Thyroid gland (tissue), 4 donors: ENCODE measurements around the gene PARP14. TPM values are rescaled to one million over a fixed set of nuclear protein-coding genes. Genes with fewer than 3 reads are reported as not detected.
A peak's percentile ranks its signal among the peaks of the same experiment; 100 is the strongest.

Experiments
- DNase-seq, 2 donors: peaks; one replicate each; pipeline ENCODE4 v3.0.0-alpha.2; 2019
- H3K27ac ChIP-seq, 3 donors: fragments of 200-600 bp; sonication (generic); 1 replicate in 2 of 3; 2 replicates in 1 of 3; pipeline ENCODE4 v1.5.1; 2016 to 2019; ENCODE audit warnings: mild to moderate bottlenecking in 1 of 3, moderate library complexity in 1 of 3
- H3K27me3 ChIP-seq: fragments of 200-600 bp; sonication (generic); one replicate; pipeline ENCODE4 v1.5.1; 2019
- H3K36me3 ChIP-seq, 2 donors: fragments of 200-600 bp; sonication (generic); one replicate each; pipeline ENCODE4 v1.5.1; 2016 to 2019
- H3K4me1 ChIP-seq, 2 donors: fragments of 200-600 bp; sonication (generic); one replicate each; pipeline ENCODE4 v1.5.1; 2017 to 2019
- H3K4me3 ChIP-seq, 3 donors: fragments of 200-600 bp; sonication (generic); replicated peaks in 1 of 3; 1 replicate in 2 of 3; 2 replicates in 1 of 3; pipeline ENCODE4 v1.5.1; 2016; ENCODE audit warnings: mild to moderate bottlenecking in 1 of 3
- H3K9me3 ChIP-seq: fragments of 200-600 bp; sonication (generic); one replicate; pipeline ENCODE4 v1.5.1; 2017
- POLR2A ChIP-seq, 2 donors: fragments of 450-650 bp; IDR thresholded peaks; one replicate each; pipeline ENCODE4 v1.6.1; 2017; ENCODE audit warnings: antibody characterized with exemption in 2 of 2, mild to moderate bottlenecking in 2 of 2, moderate library complexity in 1 of 2
- WGBS, 2 donors: methylation state at CpG; one replicate each; pipeline ENCODE4 v1.1.5; 2017; 5-methylcytosine and 5-hydroxymethylcytosine counted together
- intact Hi-C: fragments of 100-400 bp; cut with DNase I; formaldehyde crosslinking; loops from one replicate; pipeline ENCODE4 v1.15.1; 2023
- total RNA-seq, 4 donors: library from RNA; depleted of rRNA; stranded (reverse); fragments of >200 nt; gene quantifications; one replicate each; pipeline ENCODE4 v1.2.3, GENCODE V29; 2016
- TF ChIP-seq, protein P1 (sequence below), 6 experiments: fragments of 200-600 bp in 3 of 6; fragments of 450-650 bp in 3 of 6; sonication (generic) in 3 of 6; IDR thresholded peaks; one replicate each; pipeline ENCODE4 v1.5.1; 2016 to 2019; ENCODE audit warnings: antibody characterized with exemption in 6 of 6, mild to moderate bottlenecking in 2 of 6, inconsistent platforms in 1 of 6, moderate library complexity in 1 of 6

Gene PARP14, protein sequence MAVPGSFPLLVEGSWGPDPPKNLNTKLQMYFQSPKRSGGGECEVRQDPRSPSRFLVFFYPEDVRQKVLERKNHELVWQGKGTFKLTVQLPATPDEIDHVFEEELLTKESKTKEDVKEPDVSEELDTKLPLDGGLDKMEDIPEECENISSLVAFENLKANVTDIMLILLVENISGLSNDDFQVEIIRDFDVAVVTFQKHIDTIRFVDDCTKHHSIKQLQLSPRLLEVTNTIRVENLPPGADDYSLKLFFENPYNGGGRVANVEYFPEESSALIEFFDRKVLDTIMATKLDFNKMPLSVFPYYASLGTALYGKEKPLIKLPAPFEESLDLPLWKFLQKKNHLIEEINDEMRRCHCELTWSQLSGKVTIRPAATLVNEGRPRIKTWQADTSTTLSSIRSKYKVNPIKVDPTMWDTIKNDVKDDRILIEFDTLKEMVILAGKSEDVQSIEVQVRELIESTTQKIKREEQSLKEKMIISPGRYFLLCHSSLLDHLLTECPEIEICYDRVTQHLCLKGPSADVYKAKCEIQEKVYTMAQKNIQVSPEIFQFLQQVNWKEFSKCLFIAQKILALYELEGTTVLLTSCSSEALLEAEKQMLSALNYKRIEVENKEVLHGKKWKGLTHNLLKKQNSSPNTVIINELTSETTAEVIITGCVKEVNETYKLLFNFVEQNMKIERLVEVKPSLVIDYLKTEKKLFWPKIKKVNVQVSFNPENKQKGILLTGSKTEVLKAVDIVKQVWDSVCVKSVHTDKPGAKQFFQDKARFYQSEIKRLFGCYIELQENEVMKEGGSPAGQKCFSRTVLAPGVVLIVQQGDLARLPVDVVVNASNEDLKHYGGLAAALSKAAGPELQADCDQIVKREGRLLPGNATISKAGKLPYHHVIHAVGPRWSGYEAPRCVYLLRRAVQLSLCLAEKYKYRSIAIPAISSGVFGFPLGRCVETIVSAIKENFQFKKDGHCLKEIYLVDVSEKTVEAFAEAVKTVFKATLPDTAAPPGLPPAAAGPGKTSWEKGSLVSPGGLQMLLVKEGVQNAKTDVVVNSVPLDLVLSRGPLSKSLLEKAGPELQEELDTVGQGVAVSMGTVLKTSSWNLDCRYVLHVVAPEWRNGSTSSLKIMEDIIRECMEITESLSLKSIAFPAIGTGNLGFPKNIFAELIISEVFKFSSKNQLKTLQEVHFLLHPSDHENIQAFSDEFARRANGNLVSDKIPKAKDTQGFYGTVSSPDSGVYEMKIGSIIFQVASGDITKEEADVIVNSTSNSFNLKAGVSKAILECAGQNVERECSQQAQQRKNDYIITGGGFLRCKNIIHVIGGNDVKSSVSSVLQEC (N-terminal part only)
- 100 to 1,000 TPM in 1 of 4 donors, 10 to 100 TPM in 3; 44.5 to 107 (median 69.4) TPM for total RNA-seq

DNA sequence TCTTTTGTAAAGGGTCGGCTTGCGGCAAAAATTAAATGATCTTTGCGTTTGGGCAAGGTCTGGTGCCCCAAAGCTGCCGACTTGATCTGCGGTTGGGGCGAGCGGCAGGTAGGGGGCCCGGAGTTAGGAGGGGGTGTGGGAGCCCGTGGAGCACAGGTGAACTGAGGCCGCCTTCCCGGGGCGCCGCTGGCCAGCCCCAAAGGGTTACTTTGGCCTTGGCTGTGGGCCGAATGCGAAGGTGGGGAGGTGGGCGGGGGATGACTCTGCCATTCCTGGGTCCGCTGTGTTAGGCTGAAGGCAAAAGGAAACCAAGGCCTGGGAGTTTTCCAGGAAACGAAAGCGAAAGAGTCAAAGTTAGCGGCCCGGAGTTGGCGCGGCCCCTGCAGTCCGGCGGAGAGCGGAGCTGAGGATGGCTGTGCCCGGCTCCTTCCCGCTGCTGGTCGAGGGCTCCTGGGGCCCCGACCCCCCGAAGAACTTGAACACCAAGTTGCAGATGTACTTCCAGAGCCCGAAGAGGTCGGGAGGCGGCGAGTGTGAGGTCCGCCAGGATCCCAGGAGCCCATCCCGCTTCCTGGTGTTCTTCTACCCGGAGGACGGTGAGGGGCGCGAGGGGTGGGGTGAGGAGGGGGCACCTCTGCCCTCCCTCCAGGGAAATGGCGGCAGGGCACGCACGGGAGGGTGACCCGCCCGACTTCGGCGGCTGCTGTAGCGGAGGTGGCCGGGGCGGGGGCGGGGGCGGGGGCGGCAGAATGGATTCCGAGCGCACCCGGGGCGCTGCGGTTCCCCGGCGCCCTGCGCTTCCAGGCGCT, at the start of gene PARP14:
Gene PARP14 (plus strand): TSS at position 365 of the 809 bp plus-strand sequence. CDS start 45 bp downstream, at position 410.
- Histone ChIP-seq H3K9me3 (no peaks in the 10 kb centered on the region), H3K4me3 (peak within 1 kb of the TSS; percentile 17 to 88 (median 73)), H3K36me3 (peaks cover 5% of the 10 kb centered on the region in 2 donors), H3K27me3 (no peaks in the 10 kb centered on the region), H3K27ac (peak within 1 kb of the TSS; percentile 95 to 99 (median 98)), H3K4me1 (peaks cover 13 to 31% of the 10 kb centered on the region in 2 donors)
- 0 to 1% methylated on average over 29 to 34 of the region's 63 CpGs for WGBS, 2 donors
- peak in 1 of 2 donors; percentile 67 for TF ChIP-seq POLR2A (IDR thresholded peaks at IDR 0.05)
- TF ChIP-seq, protein P1, sequence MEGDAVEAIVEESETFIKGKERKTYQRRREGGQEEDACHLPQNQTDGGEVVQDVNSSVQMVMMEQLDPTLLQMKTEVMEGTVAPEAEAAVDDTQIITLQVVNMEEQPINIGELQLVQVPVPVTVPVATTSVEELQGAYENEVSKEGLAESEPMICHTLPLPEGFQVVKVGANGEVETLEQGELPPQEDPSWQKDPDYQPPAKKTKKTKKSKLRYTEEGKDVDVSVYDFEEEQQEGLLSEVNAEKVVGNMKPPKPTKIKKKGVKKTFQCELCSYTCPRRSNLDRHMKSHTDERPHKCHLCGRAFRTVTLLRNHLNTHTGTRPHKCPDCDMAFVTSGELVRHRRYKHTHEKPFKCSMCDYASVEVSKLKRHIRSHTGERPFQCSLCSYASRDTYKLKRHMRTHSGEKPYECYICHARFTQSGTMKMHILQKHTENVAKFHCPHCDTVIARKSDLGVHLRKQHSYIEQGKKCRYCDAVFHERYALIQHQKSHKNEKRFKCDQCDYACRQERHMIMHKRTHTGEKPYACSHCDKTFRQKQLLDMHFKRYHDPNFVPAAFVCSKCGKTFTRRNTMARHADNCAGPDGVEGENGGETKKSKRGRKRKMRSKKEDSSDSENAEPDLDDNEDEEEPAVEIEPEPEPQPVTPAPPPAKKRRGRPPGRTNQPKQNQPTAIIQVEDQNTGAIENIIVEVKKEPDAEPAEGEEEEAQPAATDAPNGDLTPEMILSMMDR (IDR thresholded peaks at IDR 0.05), result peak in 4 of 6 experiments; percentile 7 to 29 (median 29)
- DNase-seq, result peak; percentile 73 to 74
- intact Hi-C loops, result loop anchor here (2.0 to 10.0 kb wide), 2 partner anchors 120 to 266 kb away; partner anchors contain the start of gene WDR5B

DNA sequence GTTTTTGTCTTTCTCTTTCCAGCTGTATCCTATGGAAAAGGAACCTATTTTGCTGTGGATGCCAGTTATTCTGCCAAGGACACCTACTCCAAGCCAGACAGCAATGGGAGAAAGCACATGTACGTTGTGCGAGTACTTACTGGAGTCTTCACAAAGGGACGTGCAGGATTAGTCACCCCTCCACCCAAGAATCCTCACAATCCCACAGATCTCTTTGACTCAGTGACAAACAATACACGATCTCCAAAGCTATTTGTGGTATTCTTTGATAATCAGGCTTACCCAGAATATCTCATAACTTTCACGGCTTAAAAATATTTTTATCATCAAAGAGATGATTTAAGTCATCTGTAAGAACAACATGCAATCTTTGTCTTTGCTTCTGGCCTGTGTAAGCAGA, 44.9 kb upstream of the PARP14 start:
- 81 to 85% methylated on average over 5 of the region's 5 CpGs for WGBS, 2 donors
- Histone ChIP-seq H3K36me3 (no peaks in the 10 kb centered on the region), H3K9me3 (no peaks in the 10 kb centered on the region), H3K4me1 (no peaks in the 10 kb centered on the region), H3K27me3 (no peaks in the 10 kb centered on the region), H3K27ac (no peak overlapping the region), H3K4me3 (no peak overlapping the region)
- TF ChIP-seq, protein P1 (IDR thresholded peaks at IDR 0.05), result no peak
- no peak for TF ChIP-seq POLR2A (IDR thresholded peaks at IDR 0.05)
- intact Hi-C loops, result no loop called here
- DNase-seq, result no peak

DNA sequence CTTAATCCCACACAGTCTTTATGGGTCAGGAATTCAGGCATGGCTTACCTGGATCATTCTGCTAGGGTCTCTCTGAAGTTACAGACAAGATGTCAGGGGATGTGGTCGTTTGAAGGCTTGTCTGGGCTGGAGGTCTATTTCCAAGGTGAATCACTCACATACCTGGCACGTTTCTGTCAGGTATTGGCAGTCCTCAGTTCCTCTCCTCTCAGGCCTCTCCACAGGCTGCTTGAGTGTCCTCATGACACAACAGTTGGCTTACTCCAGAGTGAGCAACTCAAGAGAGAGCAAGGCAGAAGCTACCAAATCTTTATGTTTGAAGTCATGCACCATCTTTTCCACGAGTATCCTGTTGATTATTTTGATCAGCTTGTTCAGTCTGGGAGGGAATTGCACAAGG, 43.9 kb upstream of the PARP14 start:
- no peaks in the 10 kb centered on the region for H3K9me3 ChIP-seq
- H3K4me1 ChIP-seq, result no peaks in the 10 kb centered on the region
- no peaks in the 10 kb centered on the region for H3K36me3 ChIP-seq
- H3K27ac ChIP-seq, result no peak overlapping the region
- H3K4me3 ChIP-seq, result no peak overlapping the region
- TF ChIP-seq, protein P1 (IDR thresholded peaks at IDR 0.05), result no peak
- TF ChIP-seq POLR2A (IDR thresholded peaks at IDR 0.05), result no peak
- intact Hi-C loops, result no loop called here
- peak; percentile 38 to 39 for DNase-seq
- no peaks in the 10 kb centered on the region for H3K27me3 ChIP-seq
- 34 to 38% methylated on average over 3 of the region's 3 CpGs for WGBS, 2 donors

DNA sequence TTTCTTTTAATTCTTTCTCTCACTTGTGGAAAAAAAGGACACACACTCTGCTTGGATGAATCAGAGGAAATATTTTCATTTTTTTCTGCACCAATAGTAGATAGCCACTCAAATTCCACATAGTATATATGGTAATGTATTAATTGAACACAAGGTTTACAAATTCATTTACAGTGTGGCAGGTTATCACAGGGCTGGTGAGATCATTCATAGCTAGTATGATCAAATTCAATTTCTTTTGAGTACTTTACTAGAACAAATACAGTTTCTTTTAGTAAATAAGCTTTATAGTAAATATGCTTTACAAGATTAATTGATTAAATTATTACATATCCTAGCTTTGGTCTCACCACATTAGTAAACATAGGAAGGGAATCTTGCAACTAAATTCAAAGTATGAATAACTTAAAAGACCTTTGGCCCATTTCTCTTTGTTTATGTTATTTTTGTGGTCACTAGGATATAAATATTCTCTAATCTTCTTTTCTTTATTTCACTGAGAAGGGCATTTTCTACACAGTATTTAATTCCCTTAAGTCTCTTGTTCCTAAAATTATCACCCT, 40.1 kb upstream of the PARP14 start:
- Histone ChIP-seq H3K27me3 (no peaks in the 10 kb centered on the region), H3K9me3 (no peaks in the 10 kb centered on the region), H3K36me3 (no peaks in the 10 kb centered on the region), H3K4me3 (no peak overlapping the region), H3K27ac (no peak overlapping the region), H3K4me1 (no peaks in the 10 kb centered on the region)
- intact Hi-C loops, result no loop called here
- DNase-seq, result no peak
- TF ChIP-seq, protein P1 (IDR thresholded peaks at IDR 0.05), result no peak
- TF ChIP-seq POLR2A (IDR thresholded peaks at IDR 0.05), result no peak
